IPS DF 4.7 (cell line): Measurements from ENCODE around the gene PABPC3.

Source experiments
- DNase-seq: peaks from one replicate; pipeline ENCODE4 v3.0.0-alpha.2; 2013; ENCODE audit warnings: low spot score; ENCODE audit errors: extremely low read depth

The PABPC3 gene

DNA sequence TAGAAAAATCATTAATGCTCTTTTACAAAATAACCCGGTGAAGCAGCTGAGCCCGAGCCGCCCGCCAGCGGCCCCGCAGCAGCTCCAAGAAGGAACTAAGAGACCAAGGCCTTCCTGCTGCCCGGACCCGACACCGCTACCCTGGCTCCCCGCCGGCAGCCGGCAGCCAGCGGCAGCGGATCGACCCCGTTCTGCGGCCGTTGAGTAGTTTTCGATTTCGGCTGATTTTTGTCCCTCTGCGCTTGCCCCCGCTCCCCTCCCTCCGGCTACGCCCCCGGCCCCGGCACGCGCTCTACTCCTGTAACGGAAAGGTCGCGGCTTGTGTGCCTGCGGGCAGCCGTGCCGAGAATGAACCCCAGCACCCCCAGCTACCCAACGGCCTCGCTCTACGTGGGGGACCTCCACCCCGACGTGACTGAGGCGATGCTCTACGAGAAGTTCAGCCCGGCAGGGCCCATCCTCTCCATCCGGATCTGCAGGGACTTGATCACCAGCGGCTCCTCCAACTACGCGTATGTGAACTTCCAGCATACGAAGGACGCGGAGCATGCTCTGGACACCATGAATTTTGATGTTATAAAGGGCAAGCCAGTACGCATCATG, at the start of gene PABPC3:
PABPC3 (plus strand) TSS at position 286 of the 603 bp plus-strand sequence; CDS start at position 349, 63 bp downstream.
- DNase-seq = no peak

DNA sequence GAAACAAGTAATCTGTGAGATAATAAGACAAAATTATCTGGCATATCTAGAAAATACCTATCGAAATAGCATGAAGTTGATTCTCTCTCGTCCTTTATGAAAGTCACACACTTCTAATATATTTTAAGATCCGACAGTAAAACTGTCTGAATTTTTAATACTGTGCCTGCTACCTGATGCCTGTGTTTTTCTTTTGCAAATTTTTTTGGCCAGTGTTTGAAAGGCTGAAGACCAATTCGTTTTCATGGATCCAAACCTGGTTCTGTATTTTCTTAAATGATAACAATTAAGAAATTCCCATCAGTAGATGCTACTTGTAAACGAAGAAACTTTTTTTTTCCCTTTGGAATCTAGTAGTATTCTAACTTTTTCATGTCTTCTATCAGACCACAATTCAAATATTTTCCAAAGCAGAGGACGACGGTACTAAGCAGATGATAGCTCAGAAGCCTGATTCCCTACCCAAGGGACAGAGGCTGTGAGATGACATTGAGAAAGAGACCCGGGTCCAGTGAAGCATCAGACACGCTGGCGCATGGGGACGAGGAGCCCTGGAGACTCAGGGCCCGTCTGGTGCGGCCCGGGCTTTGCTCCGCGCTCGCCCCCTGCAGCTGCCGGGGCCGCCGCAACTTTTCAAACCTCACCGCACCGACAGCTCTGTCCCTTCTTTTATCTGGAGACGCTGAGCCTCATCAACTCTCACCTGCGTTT, 49.5 kb upstream of the PABPC3 start:
- no peak for DNase-seq

DNA sequence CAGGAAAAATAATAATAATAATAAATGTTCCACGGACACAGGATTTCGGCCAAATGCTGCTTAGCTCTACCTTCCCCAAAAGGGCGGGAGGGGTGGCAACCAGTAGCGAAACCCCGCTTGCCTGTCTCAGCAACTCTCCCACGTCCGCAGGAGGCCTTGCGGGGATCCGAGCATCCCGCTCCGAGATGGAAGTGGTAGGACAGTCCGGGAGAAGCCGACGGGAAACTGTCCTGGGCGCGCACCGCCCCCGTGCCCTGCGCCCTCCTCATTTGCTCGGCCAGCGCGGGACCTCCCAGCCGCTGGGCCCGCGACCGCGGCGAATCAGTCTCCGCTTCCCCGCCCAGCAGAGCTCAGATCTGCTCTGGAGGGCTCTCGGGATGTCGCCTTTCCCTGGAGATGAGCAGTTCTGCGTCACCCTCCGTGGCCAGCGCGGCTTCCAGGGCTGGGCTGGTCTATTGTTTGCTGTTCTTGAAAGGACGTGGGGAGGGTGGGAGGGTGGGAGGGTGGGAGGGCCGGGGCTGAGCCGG, 48.9 kb upstream of the PABPC3 start:
- DNase-seq = no peak

DNA sequence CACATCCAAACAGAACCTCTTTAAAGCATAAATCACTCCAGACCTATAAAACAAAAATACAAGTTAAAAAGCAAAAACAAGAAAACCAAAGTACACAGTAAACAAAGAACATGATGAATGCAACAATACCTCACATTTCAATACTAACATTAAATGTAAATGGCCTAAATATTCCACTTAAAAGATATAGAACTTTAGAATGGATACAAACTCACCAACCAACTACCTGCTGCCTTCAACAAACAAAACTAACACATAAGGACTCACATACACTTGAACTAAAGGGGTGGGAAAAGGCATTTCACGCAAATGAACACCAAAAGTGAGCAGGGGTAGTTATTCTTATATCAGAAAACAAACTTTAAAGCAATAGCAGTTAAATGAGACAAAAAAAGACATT, 44.9 kb upstream of the PABPC3 start:
- DNase-seq = no peak

DNA sequence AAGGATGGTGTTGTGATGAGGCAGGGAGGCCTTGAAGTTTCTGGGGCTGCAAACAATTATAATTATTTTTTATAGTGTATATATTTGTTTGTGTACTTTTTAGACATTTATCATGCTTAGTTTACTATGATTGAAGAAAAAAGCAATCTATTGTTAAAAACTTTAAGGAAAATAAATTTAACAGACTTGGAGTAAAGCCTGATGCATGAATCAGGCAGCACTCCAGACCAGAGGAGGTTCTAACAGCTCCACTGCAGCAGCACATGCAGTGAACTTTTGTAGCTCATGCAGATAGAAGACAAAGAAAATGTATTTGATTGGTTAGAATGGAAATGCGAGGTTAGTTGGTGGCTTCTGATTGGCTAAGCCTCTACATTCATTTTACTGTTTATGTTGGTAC, 36.8 kb upstream of the PABPC3 start:
- DNase-seq = no peak

DNA sequence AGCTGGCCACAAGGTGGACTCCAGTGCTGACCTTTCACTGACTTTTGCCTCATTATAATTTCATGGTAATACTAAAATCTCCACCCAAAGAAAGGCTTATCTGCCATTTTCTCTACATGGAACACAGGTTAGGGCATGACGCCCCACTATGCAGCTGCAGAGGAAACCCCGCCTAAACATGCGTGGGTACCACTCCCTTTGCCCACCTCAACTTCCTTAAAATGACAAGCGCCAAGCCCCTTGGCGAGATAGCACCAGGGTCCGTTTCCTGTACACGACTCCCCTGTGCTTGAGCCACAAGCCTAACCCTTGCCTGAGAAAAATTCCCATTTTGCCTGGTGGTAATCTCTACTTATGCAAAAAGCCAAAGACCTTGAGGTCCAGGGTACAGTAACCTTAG, 36.0 kb upstream of the PABPC3 start:
- no peak for DNase-seq

DNA sequence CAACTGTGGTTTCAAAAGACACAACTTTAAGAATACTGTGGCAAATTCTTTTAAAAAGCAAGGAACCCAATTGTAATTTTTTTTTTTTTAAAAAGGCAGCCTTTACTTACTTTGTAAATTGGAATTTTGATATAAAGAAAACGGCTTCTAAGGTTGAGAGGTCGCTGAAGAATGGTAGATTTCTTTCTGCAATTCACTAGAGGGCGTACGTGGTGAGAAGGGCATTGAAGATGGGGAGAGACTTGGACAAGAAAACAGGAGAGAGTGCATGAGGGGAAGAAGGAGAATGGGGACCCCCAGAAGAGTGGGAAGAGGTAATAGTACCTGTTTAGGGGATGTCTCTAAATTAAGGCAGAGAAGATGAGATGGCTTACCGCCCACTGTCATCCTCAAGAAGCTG, 33.5 kb upstream of the PABPC3 start:
- no peak for DNase-seq

DNA sequence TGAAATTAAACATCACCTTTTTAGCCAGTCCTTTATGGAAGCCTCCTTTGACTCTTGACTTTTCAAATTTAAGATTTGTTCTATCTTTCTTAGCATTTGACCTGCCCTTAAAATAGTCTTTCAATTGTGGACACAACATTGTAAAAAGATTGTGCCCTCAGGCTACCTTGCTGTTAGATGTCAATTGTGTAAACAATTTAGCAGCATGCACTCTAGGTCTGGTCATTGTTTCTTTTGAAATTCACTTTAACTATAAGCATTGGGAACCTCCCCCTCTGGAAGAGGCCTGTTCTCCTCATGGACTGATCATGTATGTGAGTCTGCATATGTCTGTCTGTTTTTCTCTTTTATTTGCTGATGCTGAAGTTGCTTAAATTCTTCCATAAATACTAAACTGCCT, 31.5 kb upstream of the PABPC3 start:
- no peak for DNase-seq

DNA sequence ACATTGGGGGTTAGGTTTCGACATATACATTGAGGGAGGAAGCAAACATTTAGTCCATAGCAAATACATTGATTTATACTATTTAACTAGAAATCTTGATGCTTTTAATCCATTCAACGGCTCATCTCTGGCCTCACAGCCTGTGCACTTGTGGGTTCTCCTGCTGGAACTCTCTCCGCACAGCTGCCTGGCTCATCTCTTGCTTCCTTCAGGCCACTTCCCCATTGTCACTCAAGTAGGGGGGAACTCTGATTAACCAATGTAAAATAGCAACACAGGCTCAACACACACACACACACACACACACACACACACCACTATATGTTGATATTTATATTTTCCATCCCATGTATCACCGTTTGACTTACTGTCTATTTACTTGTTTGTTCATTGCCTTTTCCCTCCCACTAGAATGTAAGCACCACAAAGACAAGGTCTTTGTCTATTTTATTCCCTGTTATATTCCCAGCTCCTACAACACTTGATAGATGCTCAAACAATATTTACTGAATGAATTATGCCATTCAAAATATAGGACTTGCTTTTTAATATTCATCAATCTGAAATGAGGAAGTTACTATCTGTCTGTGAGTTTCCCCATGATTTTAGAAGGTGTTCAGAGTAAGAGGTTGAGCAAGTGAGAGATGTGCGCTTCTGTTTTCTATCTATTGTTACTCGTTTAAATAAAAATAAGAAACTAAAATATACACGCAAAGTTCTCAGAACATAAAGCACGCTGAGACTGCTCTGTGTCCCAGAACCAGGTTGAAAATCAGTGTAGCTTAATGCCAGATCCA, 29.8 kb upstream of the PABPC3 start:
- no peak for DNase-seq

DNA sequence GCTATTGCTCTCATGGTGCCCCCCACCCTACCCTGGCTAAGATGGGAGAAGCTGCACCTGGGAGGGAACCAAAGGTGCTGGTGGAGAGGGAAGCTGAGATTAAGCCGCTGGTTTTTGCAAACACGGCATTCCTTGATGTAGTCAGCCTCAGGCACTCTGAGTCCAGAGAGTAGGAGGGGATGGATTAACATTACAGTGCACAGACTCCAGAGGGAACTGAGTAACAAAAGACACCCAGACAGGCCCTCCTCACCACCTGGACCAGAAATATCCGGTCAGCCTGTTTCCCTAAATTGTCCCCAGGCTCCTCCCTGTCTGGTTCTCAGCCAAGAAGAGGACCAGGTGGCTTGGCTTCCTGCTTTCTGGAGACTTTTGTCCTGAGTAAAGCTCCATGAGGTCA, 28.9 kb upstream of the PABPC3 start:
- DNase-seq = no peak

DNA sequence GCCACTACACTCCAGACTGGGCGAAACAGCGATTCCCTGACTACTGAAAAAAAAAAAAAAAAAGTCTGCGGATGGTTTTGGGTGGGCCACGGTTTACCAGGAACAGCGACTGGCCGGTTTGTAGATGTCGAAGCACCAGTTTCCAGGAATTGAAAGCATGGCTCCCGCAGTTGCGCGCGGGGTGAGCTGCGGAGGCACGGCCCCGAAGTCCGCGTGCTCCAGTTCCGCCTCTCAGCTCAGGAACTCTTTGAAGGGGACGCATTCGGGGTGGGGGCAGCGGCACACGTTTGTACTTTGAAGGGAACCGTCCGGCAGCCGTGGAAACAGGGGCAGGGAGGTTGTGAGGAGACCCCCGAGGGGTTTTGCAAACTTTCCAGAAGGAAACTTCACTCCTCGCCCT, 27.1 kb upstream of the PABPC3 start:
- DNase-seq = no peak

DNA sequence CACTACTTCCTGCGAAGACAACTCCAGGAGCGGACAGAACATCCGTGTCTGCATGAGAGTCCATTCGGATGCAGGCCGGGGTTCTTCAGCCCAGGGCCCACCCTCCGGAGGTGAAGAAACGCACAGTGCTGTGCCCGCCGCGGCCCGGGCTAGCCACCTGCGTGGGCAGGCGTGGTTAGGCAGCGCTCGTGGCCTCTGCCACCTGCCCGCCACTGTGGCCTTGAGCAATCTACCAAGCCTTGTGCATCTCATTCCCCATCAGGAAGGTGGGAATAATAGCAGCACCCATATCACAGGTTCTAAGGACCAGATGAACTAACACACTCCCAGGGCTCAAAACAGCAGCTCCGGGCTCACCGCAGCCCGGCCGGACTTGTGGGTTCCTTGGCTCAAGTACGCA, 26.7 kb upstream of the PABPC3 start:
- DNase-seq = no peak

DNA sequence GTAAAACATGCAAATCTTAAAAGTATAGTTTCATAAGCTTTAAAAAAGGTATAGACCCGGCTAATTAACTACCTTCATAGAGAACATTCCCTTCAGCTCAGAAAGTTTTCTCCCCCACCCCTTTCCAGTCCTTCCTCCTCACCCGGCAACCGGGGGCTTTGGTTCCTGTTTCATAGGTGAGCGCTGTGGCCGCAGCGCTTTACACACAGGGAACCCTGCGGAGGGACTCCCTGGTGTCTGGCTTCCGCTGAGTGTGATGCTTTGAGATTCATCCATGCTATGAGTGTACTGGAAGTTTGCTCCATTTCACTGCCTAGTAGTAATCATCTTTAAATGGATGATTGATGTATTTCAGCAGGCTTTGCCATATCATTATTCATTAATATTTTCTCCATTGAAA, 26.0 kb upstream of the PABPC3 start:
- DNase-seq = no peak

DNA sequence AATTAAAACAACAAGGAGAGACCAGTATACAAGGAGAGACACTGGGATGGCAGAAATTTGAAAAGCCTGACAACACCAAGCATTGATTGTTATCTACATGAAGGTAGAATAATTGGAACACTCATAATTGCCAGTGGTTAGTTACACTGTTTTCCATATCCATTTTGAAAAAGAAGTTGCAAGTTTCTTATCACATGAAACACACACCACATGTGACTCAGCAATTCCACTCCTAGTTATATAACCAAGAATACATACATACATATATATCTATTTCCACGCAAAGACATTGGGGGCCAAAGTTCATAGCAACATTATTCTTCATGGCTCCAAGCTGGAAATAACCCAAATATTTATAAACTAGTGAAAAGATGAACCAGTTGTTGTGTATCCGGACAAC, 15.2 kb upstream of the PABPC3 start:
- DNase-seq = no peak

DNA sequence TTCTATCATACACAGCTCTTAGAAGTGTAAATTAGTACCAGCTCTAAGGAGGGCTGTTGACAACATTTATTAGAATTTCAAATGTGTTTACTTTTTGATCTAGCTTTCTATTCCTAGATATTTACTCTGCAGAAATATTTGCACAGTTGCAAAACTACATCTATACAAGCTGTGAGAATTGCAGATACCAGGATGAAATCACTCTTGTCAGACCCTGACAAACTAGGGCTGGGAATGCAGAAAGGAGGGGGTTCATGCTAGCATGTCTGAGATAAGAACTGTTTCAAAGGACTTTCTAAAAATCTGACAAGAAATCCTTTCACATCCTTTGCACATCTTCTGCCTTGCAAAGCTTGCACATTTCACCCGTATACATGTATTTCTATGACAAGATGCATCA, 11.8 kb upstream of the PABPC3 start:
- DNase-seq = no peak

DNA sequence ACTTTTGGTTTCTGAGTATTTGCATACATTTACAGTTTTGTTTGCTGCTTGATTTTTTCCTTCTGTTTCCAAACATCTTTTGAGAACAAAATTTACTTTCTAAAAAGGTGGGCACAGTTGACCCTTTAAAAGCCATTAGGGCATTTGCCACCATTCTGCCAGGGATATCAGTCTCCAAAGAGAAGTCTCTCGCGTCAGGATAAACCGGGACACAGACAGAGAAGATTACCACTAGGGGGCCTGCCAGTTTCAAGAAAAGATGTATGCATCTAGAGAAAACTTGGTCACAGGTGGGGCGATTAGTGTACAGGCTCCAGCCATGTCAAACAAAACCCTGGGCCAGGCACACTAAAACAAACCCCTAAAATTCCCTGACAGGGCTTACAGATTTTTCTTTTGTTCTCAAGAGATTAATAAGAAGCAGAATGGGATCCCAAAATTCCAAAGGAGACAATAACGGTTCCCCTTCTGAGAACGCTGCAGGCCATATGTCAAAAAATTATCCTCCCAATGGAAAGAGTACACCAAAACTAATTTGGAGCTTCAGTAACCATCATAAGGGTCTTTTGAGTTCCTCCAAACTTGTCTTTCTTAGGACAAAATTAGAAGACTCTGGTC, 10.7 kb upstream of the PABPC3 start:
- no peak for DNase-seq

DNA sequence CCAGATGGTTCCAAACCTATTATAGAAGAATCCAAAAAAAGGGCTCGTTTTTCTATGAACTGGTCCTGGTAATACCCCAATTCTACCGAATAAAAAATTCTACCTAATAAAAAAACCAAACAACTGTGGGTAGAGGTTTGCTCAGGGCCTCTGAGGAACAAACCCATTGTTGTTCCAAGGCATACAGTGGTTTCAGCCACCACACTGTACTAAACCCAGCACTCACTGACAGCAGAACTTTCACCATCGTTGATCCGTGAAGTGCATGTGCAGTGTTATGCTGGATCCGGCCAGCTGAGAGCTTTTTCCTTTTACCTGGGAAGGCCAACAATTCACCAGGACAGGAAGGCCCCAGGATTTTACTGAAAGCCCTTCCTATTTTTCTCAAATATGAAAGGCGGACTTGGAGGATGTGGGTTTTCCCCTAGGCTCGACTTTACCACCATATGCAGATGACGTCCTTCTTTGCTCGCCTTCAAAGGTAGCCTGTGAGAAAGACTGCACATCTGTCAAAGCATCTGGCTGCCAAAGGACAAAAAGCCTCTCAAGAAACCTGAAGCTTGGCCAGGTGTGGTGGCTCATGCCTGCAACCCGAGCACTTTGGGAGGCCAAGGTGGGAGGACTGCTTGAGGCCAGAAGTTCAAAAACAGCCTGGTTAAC, 7.2 kb upstream of the PABPC3 start:
- no peak for DNase-seq

DNA sequence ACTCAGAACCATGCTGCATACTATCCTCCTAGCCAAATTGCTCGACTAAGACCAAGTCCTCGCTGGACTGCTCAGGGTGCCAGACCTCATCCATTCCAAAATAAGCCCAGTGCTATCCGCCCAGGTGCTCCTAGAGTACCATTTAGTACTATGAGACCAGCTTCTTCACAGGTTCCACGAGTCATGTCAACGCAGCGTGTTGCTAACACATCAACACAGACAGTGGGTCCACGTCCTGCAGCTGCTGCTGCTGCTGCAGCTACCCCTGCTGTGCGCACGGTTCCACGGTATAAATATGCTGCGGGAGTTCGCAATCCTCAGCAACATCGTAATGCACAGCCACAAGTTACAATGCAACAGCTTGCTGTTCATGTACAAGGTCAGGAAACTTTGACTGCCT, 1.5 kb downstream of the PABPC3 start:
- no peak for DNase-seq

DNA sequence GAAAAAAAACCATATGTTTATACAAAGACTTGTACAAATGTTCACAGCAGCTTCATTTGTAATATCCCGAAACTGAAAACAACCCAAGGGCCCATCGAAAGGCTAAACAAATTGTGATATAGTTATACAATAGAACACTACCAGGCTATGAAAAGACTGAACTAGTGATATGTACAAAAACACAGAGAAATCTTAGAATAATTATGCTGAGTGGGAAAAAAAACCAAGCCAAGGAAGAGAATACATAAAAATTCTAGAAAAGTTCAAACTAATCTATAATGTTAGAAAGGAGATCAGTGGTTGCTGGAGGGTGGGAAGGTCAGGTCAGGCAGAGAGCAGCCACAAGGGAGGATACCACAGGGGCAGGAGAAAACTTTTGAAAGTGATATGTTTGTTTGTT, 7.8 kb downstream of the PABPC3 start:
- DNase-seq = no peak

DNA sequence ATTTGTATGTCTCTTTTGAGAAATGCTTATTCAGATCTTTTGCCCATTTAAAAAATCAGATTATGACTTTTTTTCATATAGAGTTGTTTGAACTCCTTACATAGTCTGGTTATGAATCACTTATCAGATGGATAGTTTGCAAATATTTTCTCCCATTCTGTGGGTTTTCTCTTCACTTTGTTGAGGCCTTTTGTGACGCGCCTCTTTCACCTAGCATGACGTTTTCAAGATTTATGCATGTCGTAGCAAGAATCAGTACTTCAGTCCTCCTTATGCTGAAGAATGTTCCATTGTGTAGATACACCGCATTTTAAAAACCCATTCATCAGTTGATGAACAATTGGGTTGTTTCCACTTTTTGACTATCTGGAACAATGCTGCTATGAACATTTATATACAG, 13.4 kb downstream of the PABPC3 start:
- DNase-seq = no peak

DNA sequence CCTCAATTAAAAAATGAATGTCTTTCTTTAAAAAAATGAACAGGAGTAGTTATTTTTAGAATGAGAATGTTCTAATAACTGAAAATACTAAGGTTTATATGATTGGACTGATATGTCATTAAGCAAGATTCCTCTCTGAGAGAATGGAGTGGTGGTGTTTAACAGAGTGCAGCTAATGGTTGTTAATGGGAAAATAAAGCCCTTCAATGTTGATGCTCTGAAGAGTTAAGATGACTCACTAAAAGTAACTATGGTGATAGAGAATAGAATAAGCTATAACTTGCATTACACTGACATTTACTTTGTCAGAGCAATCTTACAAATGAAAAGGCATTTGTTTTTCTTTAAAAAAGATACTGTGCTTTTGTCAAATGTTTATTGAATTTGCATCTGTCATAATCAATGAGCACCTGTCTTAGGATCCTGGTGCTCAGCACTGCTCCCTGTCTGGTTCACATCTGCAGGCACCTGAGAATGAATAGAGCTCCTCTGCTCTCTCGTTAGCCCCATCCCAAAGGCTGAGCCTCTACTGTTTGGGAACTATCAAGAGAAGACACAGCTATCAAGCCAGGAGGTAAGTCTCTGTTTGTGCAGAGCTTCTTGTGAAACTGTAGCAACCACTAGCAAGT, 15.1 kb downstream of the PABPC3 start:
- no peak for DNase-seq
